Vagina (tissue), 2 donors: ENCODE results near the gene FETUB.

Source experiments
- POLR2AphosphoS5 ChIP-seq, 2 donors: sonication (generic); formaldehyde crosslinking; IDR thresholded peaks; one replicate each; pipeline ENCODE4 v1.9.0; 2017; ENCODE audit warnings: antibody characterized with exemption in 2 of 2, mild to moderate bottlenecking in 2 of 2, low read depth in 1 of 2; ENCODE audit not compliant: insufficient read depth in 1 of 2
- TF ChIP-seq, protein P1 (sequence below), 3 experiments: fragments of 450-650 bp in 2 of 3; fragments of 200-600 bp in 1 of 3; sonication (generic) in 1 of 3; IDR thresholded peaks; one replicate each; pipeline ENCODE4 v1.5.1; 2017 to 2019; ENCODE audit warnings: antibody characterized with exemption in 3 of 3, mild to moderate bottlenecking in 2 of 3, moderate library complexity in 2 of 3

DNA sequence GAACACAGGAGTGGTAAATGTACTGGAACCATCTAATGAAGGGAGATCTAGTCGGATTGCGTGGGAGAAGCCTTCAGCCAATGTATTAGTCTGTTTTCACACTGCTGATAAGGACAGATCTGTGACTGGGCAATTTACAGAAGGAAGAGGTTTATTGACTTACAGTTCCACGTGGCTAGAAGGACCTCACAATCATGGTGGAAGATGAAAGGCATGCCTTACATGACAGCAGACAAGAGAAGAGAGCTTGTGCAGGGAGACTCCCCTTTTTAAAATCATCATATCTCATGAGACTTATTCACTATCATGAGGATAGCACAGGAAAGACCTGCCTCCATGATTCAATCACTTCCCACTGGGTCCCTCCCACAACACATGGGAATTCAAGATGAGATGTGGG, 42.6 kb downstream of the FETUB start:
- TF ChIP-seq, protein P1, sequence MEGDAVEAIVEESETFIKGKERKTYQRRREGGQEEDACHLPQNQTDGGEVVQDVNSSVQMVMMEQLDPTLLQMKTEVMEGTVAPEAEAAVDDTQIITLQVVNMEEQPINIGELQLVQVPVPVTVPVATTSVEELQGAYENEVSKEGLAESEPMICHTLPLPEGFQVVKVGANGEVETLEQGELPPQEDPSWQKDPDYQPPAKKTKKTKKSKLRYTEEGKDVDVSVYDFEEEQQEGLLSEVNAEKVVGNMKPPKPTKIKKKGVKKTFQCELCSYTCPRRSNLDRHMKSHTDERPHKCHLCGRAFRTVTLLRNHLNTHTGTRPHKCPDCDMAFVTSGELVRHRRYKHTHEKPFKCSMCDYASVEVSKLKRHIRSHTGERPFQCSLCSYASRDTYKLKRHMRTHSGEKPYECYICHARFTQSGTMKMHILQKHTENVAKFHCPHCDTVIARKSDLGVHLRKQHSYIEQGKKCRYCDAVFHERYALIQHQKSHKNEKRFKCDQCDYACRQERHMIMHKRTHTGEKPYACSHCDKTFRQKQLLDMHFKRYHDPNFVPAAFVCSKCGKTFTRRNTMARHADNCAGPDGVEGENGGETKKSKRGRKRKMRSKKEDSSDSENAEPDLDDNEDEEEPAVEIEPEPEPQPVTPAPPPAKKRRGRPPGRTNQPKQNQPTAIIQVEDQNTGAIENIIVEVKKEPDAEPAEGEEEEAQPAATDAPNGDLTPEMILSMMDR (IDR thresholded peaks at IDR 0.05): no peak
- no peak for TF ChIP-seq POLR2AphosphoS5 (IDR thresholded peaks at IDR 0.05; ENCODE audit: insufficient read depth in 1 of 2, low read depth in 1 of 2)
